ENCODE data around the gene GRPR.

The GRPR gene

DNA sequence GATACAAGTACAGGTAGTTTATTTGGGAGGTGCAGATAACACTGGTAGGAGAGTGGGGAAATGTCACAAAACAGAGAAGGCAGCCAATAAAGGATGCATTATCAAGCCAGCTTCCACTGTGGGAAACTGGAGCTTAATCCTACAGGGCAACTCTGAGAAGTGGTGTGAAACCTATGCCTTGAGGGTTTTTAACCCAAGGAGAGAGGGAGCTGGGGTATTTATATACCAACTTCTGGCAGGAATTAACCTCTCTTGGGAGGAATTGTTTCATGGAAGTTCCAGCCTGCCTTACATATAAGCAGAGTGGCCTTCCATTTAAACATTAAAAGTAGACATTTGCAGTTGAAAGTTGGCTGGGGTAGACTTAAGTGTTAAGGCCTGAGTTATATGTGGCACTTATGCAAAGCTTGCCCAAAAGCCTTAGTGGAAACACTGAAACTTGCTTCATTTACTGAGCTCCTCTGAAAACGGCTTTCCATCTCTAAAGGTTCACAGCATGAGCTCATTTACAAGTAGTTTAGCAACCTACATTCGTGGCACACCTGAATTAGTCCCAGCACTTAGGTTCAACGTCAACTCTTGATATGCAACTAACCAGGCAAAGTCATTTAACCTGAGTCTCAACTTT is 63.1 kb downstream of the GRPR start:
- no peak for DNase-seq

GRCh38 chrX:16187024-16187760 is 63.8 kb downstream of the GRPR start:
- no peak for DNase-seq

- peak; percentile 68 for DNase-seq
These were observed 65.3 kb downstream of the GRPR start for GRCh38 chrX:16188687-16189086.

- DNase-seq = peak; percentile 21
These were observed 68.2 kb downstream of the GRPR start for GRCh38 chrX:16191605-16192004.

- DNase-seq = peak; percentile 3
These were observed 73.5 kb downstream of the GRPR start for GRCh38 chrX:16196829-16197228.

DNA sequence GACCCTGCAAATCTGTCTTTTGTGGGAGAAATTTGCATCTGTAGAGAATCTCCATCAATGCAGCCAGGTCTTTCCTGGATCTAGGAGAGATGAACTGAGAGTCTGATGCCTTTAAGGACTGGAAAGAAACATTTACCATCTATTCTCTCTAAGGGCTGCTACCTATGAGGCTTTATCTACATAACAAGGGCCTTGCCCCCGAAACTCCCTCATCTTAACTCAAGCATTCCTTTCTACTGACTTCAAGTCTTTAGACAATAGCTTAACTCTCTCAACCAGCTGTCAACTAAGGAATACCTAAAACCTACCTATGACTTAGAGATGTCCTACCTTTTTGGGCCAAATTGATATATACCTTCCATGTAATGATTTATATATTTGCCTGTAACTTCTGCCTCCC is 76.0 kb downstream of the GRPR start:
- DNase-seq = no peak

- DNase-seq = peak; percentile 64
These were observed 79.6 kb downstream of the GRPR start for GRCh38 chrX:16202943-16203342.

All from DMS53 (cell line).